Measurements from ENCODE around the gene LMBRD2.
"Not testable (repeated sequence)": the region's sequence is repeated elsewhere in the genome, so short reads cannot be mapped to it uniquely, and the experiment has no call there.

LMBRD2 gene

DNA sequence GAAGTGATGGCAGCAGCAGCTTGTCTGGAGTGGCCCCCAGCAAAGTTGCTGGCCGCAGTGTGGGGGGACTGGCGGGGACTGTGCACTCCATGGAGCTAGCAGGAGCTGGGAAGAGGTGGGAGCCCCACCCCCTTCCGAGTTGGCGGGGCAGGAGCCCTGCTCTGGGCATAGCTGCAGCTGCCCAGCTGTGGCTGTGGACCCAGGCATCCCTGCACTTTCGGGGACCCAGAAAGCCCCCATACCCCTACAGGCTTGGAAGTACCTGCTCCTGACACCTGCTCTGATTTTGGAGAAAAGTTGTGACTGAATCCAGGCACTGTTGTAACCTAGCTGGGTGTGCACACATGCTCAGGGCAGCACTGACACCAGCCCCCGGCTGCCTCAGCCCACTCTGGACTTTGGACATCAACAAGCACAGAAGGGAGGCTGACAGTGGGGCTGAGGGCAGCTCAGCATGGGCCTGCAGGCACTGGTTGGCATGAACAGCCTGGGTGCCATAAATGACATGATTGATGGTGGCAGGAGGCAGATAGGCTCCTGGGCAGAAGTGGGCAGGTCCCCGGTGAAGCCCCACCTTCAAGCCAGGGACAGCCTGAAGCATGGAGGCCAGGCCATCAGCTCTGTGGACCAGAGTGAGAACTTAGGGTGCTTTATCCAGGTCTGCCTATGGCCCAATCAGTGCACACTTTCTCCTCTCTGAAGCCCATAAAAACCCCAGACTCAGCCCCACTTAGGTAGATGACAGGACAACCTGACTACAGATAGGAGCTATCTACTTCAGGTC lies 12.6 kb downstream of the LMBRD2 start:
- CTCF ChIA-PET: no interaction called here

DNA sequence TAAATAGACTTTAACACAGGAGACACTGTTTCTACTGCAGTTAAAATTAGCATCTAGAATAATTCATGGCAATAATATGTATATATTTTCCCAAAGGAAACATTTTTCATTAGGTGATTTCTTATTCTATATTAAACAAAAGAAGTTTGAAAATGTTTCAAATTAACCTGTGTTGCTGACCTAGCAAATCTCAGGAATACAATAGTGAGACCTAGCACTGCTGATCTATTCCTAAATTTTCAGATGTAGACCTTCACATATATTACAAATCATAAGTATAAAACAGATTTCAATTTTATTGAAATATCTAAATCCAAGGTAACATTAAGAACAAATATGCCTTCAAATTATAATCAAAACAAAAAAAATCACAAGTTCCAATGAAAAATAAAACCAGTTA lies 15.1 kb downstream of the LMBRD2 start:
- DNase-seq (ENCODE audit: extremely low spot score): no peak
- CTCF ChIA-PET: no interaction called here
- TF ChIP-seq L3MBTL2 (conservative IDR thresholded peaks at IDR 0.05): no peak
- no peak for TF ChIP-seq FOXA1 (IDR thresholded peaks at IDR 0.05)
- no peak for TF ChIP-seq NFRKB (IDR thresholded peaks at IDR 0.05)
- no peak for TF ChIP-seq BHLHE40 (IDR thresholded peaks at IDR 0.05; ENCODE audit: borderline replicate concordance)
- TF ChIP-seq CTBP1 (IDR thresholded peaks at IDR 0.05; ENCODE audit: borderline replicate concordance): no peak
- no peak for TF ChIP-seq SUZ12 (IDR thresholded peaks at IDR 0.05)
- TF ChIP-seq, protein P1, sequence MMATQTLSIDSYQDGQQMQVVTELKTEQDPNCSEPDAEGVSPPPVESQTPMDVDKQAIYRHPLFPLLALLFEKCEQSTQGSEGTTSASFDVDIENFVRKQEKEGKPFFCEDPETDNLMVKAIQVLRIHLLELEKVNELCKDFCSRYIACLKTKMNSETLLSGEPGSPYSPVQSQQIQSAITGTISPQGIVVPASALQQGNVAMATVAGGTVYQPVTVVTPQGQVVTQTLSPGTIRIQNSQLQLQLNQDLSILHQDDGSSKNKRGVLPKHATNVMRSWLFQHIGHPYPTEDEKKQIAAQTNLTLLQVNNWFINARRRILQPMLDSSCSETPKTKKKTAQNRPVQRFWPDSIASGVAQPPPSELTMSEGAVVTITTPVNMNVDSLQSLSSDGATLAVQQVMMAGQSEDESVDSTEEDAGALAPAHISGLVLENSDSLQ (IDR thresholded peaks at IDR 0.05): no peak
- TF ChIP-seq ARNT (IDR thresholded peaks at IDR 0.05): no peak
- TF ChIP-seq TARDBP (IDR thresholded peaks at IDR 0.05): no peak
- TF ChIP-seq ELF4 (IDR thresholded peaks at IDR 0.05): no peak
- no peak for TF ChIP-seq FOXK2 (IDR thresholded peaks at IDR 0.05)
- POLR2A ChIA-PET: no interaction called here

More for the DNA sequence above, 12.6 kb downstream of the LMBRD2 start:
- POLR2A ChIA-PET: interaction anchor here (3.5 kb wide), 1 partner anchor 13 kb away, joined by 18 read pairs; the partner anchor contains the start of genes LMBRD2 and SKP2
- no peak for TF ChIP-seq CTBP1 (IDR thresholded peaks at IDR 0.05; ENCODE audit: borderline replicate concordance)
- TF ChIP-seq NFRKB (IDR thresholded peaks at IDR 0.05): no peak
- no peak for TF ChIP-seq ZNF384 (IDR thresholded peaks at IDR 0.05)
- TF ChIP-seq BHLHE40 (IDR thresholded peaks at IDR 0.05; ENCODE audit: borderline replicate concordance): no peak
- no peak for TF ChIP-seq FOXK2 (IDR thresholded peaks at IDR 0.05)
- TF ChIP-seq FOXM1 (IDR thresholded peaks at IDR 0.05; ENCODE audit: borderline replicate concordance): no peak
- TF ChIP-seq, protein P1 (IDR thresholded peaks at IDR 0.05): no peak
- TF ChIP-seq ARNT (IDR thresholded peaks at IDR 0.05): no peak
- TF ChIP-seq HDGF (IDR thresholded peaks at IDR 0.05; ENCODE audit: borderline replicate concordance): no peak
- no peak for TF ChIP-seq LEF1 (IDR thresholded peaks at IDR 0.05; ENCODE audit: borderline replicate concordance)
- no peak for TF ChIP-seq TARDBP (IDR thresholded peaks at IDR 0.05)
- TF ChIP-seq ELF4 (IDR thresholded peaks at IDR 0.05): no peak
- no peak for TF ChIP-seq L3MBTL2 (conservative IDR thresholded peaks at IDR 0.05)
- no peak for TF ChIP-seq SUZ12 (IDR thresholded peaks at IDR 0.05)
- TF ChIP-seq FOXA1 (IDR thresholded peaks at IDR 0.05): no peak
- no peak for DNase-seq (ENCODE audit: extremely low spot score)

DNA sequence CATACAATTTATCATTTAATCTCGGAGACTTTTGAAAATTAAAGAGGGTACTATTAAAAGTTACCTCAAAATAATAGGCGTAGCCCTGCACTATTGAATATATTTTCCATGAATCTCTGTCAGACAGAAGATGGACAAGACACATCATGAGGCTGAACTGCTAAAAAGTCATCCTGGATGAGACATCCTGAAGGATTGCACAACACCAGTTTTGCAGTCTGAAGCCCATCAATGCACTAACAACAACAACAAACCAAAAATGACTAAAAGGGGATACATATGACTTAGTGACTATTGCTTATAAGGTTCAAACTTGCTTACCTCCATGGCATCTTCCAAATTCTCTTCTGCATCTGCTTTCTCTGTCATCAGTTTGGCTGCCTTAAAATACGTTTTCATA lies 15.7 kb downstream of the LMBRD2 start:
- TF ChIP-seq SP1 (IDR thresholded peaks at IDR 0.05) (no peak), ELF4 (IDR thresholded peaks at IDR 0.05) (no peak), SUZ12 (IDR thresholded peaks at IDR 0.05) (no peak), CTBP1 (IDR thresholded peaks at IDR 0.05; ENCODE audit: borderline replicate concordance) (no peak)
- ChIA-PET POLR2A (no interaction called here), CTCF (no interaction called here)
- no peak for DNase-seq (ENCODE audit: extremely low spot score)

GRCh38 chr5:36133009-36133408 lies 18.7 kb downstream of the LMBRD2 start:
- CTCF ChIA-PET; DNase-seq (ENCODE audit: extremely low spot score); POLR2A ChIA-PET: not testable (repeated sequence)

GRCh38 chr5:36129666-36130065 lies 22.0 kb downstream of the LMBRD2 start:
- POLR2A ChIA-PET; DNase-seq (ENCODE audit: extremely low spot score): not testable (repeated sequence)
- CTCF ChIA-PET: interaction anchor here (0.6 kb wide), 1 partner anchor 67 kb away, joined by 3 read pairs; no protein-coding TSS in a partner anchor

GRCh38 chr5:36128795-36129194 lies 22.9 kb downstream of the LMBRD2 start:
- ChIA-PET CTCF (no interaction called here), POLR2A (no interaction called here)
- TF ChIP-seq ELF4 (IDR thresholded peaks at IDR 0.05) (no peak), ZNF384 (IDR thresholded peaks at IDR 0.05) (no peak), L3MBTL2 (conservative IDR thresholded peaks at IDR 0.05) (no peak), SUZ12 (IDR thresholded peaks at IDR 0.05) (no peak), FOXM1 (IDR thresholded peaks at IDR 0.05; ENCODE audit: borderline replicate concordance) (no peak), CTBP1 (IDR thresholded peaks at IDR 0.05; ENCODE audit: borderline replicate concordance) (no peak), LEF1 (IDR thresholded peaks at IDR 0.05; ENCODE audit: borderline replicate concordance) (no peak), NFRKB (IDR thresholded peaks at IDR 0.05) (no peak)
- DNase-seq (ENCODE audit: extremely low spot score): no peak

- ChIA-PET POLR2A (no interaction called here), CTCF (no interaction called here)
- no peak for TF ChIP-seq SP1 (IDR thresholded peaks at IDR 0.05)
- no peak for TF ChIP-seq BHLHE40 (IDR thresholded peaks at IDR 0.05; ENCODE audit: borderline replicate concordance)
- TF ChIP-seq L3MBTL2 (conservative IDR thresholded peaks at IDR 0.05): no peak
- no peak for TF ChIP-seq HDGF (IDR thresholded peaks at IDR 0.05; ENCODE audit: borderline replicate concordance)
- no peak for TF ChIP-seq FOXA1 (IDR thresholded peaks at IDR 0.05)
- TF ChIP-seq LEF1 (IDR thresholded peaks at IDR 0.05; ENCODE audit: borderline replicate concordance): no peak
- TF ChIP-seq, protein P1 (IDR thresholded peaks at IDR 0.05): no peak
- TF ChIP-seq TARDBP (IDR thresholded peaks at IDR 0.05): no peak
- no peak for TF ChIP-seq SUZ12 (IDR thresholded peaks at IDR 0.05)
- TF ChIP-seq FOXM1 (IDR thresholded peaks at IDR 0.05; ENCODE audit: borderline replicate concordance): no peak
- TF ChIP-seq ZNF384 (IDR thresholded peaks at IDR 0.05): no peak
- no peak for TF ChIP-seq FOXK2 (IDR thresholded peaks at IDR 0.05)
- TF ChIP-seq CTBP1 (IDR thresholded peaks at IDR 0.05; ENCODE audit: borderline replicate concordance): no peak
- TF ChIP-seq ELF4 (IDR thresholded peaks at IDR 0.05): no peak
- no peak for TF ChIP-seq ARNT (IDR thresholded peaks at IDR 0.05)
- no peak for DNase-seq (ENCODE audit: extremely low spot score)
These were observed 25.8 kb downstream of the LMBRD2 start for GRCh38 chr5:36125868-36126267.
